Measurements from ENCODE around the gene BABAM2. TPM values are rescaled to one million over a fixed set of nuclear protein-coding genes. Genes with fewer than 3 reads are reported as not detected.

Gene BABAM2
- total RNA-seq, 2 donors from 2014 or later, result 46.8 to 59.7 TPM

GRCh38 chr2:28270456-28271152 lies 380.1 kb downstream of the BABAM2 start:
- ATAC-seq, result no peak
- DNase-seq, result no peak
- intact Hi-C loops (cut with DNase I), result no loop called here

GRCh38 chr2:28271231-28271918 lies 380.8 kb downstream of the BABAM2 start:
- DNase-seq, result no peak
- ATAC-seq, result no peak
- intact Hi-C loops (cut with DNase I), result no loop called here

GRCh38 chr2:28271919-28272250 lies 381.4 kb downstream of the BABAM2 start:
- intact Hi-C loops (cut with DNase I), result no loop called here
- no peak for DNase-seq
- ATAC-seq, result no peak

- DNase-seq (no peak), ATAC-seq (no peak)
- intact Hi-C loops (cut with DNase I), result no loop called here
Measured at GRCh38 chr2:28273751-28274150, 383.2 kb downstream of the BABAM2 start.

GRCh38 chr2:28274911-28275685 lies 384.6 kb downstream of the BABAM2 start:
- DNase-seq (peak; percentile 29), ATAC-seq (peak; percentile 53 to 60)
- intact Hi-C loops (cut with DNase I), result no loop called here

- intact Hi-C loops (cut with DNase I), result no loop called here
- peak in 1 of 2 donors; percentile 93 for ATAC-seq
Measured at GRCh38 chr2:28276076-28276618, 385.6 kb downstream of the BABAM2 start.

GRCh38 chr2:28276807-28277206 lies 386.3 kb downstream of the BABAM2 start:
- ATAC-seq, result peak in 1 of 2 donors; percentile 71
- peak; percentile 27 for DNase-seq
- intact Hi-C loops (cut with DNase I), result no loop called here

More at GRCh38 chr2:28276076-28276618, 385.6 kb downstream of the BABAM2 start:
- DNase-seq, result no peak

- intact Hi-C loops (cut with DNase I), result no loop called here
- ATAC-seq (no peak), DNase-seq (no peak)
Measured at GRCh38 chr2:28277466-28277865, 386.9 kb downstream of the BABAM2 start.

GRCh38 chr2:28279371-28279770 lies 388.8 kb downstream of the BABAM2 start:
- no peak for DNase-seq
- no peak for ATAC-seq
- intact Hi-C loops (cut with DNase I), result no loop called here

GRCh38 chr2:28280619-28281018 lies 390.1 kb downstream of the BABAM2 start:
- DNase-seq (no peak), ATAC-seq (no peak)
- intact Hi-C loops (cut with DNase I), result loop anchor here in 1 of 2 donors (10.0 kb wide), 1 partner anchor 106 kb away; no protein-coding TSS in a partner anchor

GRCh38 chr2:28281739-28282138 lies 391.2 kb downstream of the BABAM2 start:
- DNase-seq, result no peak
- intact Hi-C loops (cut with DNase I), result loop anchor here in 1 of 2 donors (10.0 kb wide), 1 partner anchor 107 kb away; no protein-coding TSS in a partner anchor
- no peak for ATAC-seq

- no peak for ATAC-seq
- DNase-seq, result no peak
- intact Hi-C loops (cut with DNase I), result loop anchor here in 1 of 2 donors (10.0 kb wide), 1 partner anchor 107 kb away; no protein-coding TSS in a partner anchor
Measured at GRCh38 chr2:28282248-28282647, 391.7 kb downstream of the BABAM2 start.

- no peak for ATAC-seq
- no peak for DNase-seq
- intact Hi-C loops (cut with DNase I), result loop anchor here in 1 of 2 donors (10.0 kb wide), 1 partner anchor 108 kb away; no protein-coding TSS in a partner anchor
Measured at GRCh38 chr2:28282861-28283646, 392.5 kb downstream of the BABAM2 start.

GRCh38 chr2:28283861-28284260 lies 393.3 kb downstream of the BABAM2 start:
- ATAC-seq, result no peak
- intact Hi-C loops (cut with DNase I), result loop anchor here in 1 of 2 donors (10.0 kb wide), 1 partner anchor 109 kb away; no protein-coding TSS in a partner anchor
- no peak for DNase-seq

- intact Hi-C loops (cut with DNase I), result loop anchor here in 1 of 2 donors (10.0 kb wide), 1 partner anchor 112 kb away; no protein-coding TSS in a partner anchor
- DNase-seq (no peak), ATAC-seq (no peak)
Measured at GRCh38 chr2:28286678-28287077, 396.1 kb downstream of the BABAM2 start.

- intact Hi-C loops (cut with DNase I), result loop anchor here in 1 of 2 donors (10.0 kb wide), 1 partner anchor 113 kb away; no protein-coding TSS in a partner anchor
- no peak for DNase-seq
- ATAC-seq, result no peak
Measured at GRCh38 chr2:28287256-28287915, 396.9 kb downstream of the BABAM2 start.

GRCh38 chr2:28288620-28289019 lies 398.1 kb downstream of the BABAM2 start:
- ATAC-seq (no peak), DNase-seq (no peak)
- intact Hi-C loops (cut with DNase I), result loop anchor here in 1 of 2 donors (10.0 kb wide), 1 partner anchor 114 kb away; no protein-coding TSS in a partner anchor
